Coronary artery (tissue), 2 donors: ENCODE data around the gene KIAA0513.

Experiments used
- DNase-seq: peaks from one replicate; pipeline ENCODE4 v3.0.0-alpha.2; 2017; ENCODE audit warnings: low spot score
- H3K27ac ChIP-seq, 2 donors: fragments of 200-600 bp; sonication (generic); one replicate each; pipeline ENCODE4 v1.5.1; 2016 to 2019
- H3K4me3 ChIP-seq: fragments of 200-600 bp; sonication (generic); 2 replicates; pipeline ENCODE4 v1.5.1; 2016; ENCODE audit warnings: mild to moderate bottlenecking, moderate library complexity
- TF ChIP-seq, protein P1 (sequence below): fragments of 200-600 bp; sonication (generic); IDR thresholded peaks from one replicate; pipeline ENCODE4 v1.5.1; 2019; ENCODE audit warnings: antibody characterized with exemption

The KIAA0513 gene, protein sequence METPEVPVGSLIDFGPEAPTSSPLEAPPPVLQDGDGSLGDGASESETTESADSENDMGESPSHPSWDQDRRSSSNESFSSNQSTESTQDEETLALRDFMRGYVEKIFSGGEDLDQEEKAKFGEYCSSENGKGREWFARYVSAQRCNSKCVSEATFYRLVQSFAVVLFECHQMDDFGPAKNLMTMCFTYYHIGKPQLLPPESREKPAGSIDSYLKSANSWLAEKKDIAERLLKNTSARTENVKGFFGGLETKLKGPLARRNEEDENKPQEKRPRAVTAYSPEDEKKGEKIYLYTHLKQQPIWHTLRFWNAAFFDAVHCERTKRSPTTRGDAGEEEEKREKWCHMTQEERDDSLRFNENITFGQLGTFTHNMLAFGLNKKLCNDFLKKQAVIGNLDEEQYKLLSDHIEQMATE

DNA sequence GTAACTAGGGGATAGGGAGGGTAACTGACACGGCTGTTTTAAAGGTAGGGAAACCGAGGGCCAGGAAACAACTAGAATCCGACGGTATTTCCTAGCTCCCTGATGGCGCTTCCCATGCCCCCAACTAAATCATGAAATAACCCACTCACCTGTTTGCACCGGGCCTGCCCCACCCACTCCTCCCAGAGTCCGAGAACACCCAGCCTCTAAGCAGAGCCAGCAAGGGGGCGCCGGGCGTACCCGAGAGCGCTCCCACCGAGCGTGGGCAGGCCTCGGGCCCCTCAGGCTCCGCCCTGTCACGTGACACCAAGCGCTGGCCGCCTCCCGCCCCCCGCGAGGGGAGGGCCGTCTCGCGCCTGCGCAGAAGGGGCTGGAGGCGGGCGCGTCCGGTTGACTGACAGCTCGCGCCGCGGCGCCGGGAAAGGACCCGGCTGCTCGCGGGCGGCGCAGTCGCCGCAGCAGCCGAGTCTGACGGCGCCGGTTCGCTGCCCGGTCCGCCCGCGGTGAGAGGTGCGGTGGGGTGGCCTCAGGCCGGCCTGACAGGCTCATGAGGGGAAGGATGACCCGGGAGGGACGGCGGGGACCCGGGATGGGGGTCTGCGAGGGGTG, at the start of gene KIAA0513:
Gene KIAA0513, plus strand, starts transcription at position 447 of the 609 bp plus-strand sequence. CDS start 39,277 bp downstream, outside the sequence.
- peak; percentile 94 for DNase-seq
- TF ChIP-seq, protein P1, sequence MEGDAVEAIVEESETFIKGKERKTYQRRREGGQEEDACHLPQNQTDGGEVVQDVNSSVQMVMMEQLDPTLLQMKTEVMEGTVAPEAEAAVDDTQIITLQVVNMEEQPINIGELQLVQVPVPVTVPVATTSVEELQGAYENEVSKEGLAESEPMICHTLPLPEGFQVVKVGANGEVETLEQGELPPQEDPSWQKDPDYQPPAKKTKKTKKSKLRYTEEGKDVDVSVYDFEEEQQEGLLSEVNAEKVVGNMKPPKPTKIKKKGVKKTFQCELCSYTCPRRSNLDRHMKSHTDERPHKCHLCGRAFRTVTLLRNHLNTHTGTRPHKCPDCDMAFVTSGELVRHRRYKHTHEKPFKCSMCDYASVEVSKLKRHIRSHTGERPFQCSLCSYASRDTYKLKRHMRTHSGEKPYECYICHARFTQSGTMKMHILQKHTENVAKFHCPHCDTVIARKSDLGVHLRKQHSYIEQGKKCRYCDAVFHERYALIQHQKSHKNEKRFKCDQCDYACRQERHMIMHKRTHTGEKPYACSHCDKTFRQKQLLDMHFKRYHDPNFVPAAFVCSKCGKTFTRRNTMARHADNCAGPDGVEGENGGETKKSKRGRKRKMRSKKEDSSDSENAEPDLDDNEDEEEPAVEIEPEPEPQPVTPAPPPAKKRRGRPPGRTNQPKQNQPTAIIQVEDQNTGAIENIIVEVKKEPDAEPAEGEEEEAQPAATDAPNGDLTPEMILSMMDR: no peak
- H3K27ac ChIP-seq: peak within 1 kb of the TSS; percentile 65 to 90
- H3K4me3 ChIP-seq: peak within 1 kb of the TSS; percentile 99

DNA sequence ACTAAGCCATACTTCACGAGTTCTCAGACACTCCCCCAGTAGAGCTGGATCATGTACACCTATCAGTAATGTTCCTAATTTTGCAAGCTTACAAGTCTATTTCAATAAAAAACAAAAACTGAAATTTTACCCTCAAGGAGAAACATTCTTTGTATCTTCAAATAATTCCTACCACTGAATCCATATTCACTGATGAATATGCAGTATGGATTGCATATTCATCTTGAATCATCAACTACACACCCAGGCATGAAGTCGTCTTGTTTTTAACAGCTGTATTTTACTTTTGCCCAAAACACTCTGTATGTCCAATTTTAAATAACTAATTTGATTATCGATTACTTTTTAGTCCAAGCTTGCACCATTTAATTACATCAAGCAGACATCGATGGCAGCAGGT, 48.1 kb upstream of the KIAA0513 start:
- H3K27ac ChIP-seq: no peak overlapping the region
- H3K4me3 ChIP-seq: no peak overlapping the region
- TF ChIP-seq, protein P1: no peak
- DNase-seq: no peak

DNA sequence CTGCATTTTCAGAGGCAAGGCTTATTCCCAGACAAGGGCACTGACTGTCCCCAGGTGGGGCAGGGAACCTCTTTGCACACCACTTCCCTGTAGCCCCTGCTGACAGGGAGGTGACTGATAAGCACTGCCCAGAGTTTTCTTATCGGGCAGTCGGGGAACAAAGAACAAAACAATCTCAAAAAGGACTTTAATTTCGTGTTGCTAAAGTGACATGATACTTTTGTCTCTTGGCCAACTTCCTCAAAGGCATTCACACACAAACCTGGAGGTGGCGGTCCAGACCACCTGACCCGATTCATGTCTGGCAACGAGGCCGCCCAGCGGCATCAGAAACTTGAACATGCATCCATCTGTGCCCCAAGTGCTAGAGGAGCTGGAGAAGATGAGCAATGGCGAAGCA, 45.2 kb upstream of the KIAA0513 start:
- no peak for DNase-seq

DNA sequence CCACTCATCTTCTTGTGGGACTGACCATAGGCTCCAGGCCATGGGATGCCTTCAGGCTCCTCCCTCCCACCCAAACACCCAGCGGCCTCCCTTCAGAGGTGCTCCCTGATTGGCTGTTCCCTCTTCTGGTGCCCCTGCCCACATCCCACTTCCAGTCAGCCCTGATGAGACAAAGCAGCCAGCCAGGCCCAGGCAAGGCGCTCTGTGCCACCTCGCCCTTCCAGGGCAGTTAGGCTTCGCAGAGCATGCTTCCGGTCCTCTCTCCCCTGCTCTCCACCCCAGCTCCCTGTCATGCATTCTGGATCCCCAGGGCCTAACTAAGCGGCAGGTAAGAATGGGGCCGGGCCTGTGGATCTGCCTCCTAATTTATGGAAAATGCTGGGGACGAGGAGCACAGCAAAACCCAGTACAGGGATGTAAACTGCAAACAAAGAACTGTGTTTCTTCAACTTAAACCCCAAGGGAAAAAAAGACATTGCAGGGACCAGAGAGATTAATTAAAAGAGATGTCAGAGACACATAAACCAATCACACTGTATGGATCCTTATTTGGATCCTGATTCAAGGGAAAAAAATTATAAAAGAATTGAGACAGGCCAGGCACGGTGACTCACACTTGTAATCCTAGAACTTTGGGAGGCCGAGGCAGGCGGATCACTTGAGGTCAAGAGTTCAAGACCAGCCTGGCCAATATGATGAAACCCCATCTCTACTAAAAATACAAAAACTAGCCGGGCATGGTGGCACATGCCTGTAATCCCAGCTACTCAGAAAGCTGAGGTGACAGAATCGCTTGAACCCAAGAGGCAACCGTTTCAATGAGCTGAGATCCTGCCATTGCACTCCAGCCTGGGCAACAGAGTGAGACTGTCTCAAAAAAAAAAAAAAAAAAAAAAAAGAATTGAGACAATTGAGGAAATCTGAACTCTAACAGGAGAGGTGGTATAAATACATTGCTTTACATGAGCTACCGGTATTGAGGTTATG, 42.2 kb upstream of the KIAA0513 start:
- no peak overlapping the region for H3K4me3 ChIP-seq
- H3K27ac ChIP-seq: peak overlapping the region; percentile 1 to 25
- TF ChIP-seq, protein P1: no peak
- DNase-seq: no peak

More for the DNA sequence above, 45.2 kb upstream of the KIAA0513 start:
- Histone ChIP-seq H3K4me3 (no peak overlapping the region), H3K27ac (peak overlapping the region in 1 of 2 donors; percentile 67)
- TF ChIP-seq, protein P1: no peak

DNA sequence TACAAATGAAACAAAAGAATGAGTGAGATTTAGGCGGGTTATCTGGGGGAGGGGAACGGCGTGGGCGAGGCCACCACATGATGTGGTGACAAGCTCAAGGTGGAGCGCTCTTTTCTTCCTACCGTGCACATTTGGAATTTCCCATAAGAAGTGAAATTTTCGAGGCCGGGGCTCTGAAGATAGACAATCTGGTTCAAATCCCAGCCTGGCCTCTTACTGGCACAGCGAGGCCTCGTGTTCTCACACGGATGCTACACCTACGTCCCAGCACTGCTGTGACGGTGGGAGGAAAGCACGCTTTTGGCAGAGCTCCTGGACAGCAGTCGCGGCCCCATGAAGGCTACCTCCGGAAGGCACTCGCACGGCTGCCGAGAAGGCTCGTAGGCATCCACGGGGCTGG, 41.5 kb upstream of the KIAA0513 start:
- Histone ChIP-seq H3K27ac (no peak overlapping the region), H3K4me3 (no peak overlapping the region)
- TF ChIP-seq, protein P1: no peak
- DNase-seq: no peak

DNA sequence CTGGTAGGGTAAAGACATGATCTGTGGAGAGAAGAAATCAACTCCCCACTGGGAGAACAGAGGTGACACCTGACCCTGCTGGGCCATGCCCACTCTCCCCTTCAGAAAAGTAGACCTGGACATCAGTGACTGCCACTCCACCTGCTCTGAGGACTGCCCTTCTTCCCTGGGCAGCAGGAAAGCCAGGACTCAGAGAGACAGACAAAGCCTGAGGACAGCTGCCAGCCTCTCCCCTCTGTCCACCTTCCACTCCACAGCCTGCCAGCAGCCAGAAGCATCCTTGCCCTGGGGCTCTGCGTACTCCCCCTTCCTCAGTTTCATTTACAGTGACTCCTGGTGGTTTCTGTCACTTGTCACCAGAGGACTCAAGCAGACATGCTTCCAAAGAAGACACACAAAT, 40.7 kb upstream of the KIAA0513 start:
- H3K27ac ChIP-seq: no peak overlapping the region
- H3K4me3 ChIP-seq: no peak overlapping the region
- TF ChIP-seq, protein P1: no peak
- DNase-seq: no peak
